GM19438 (cell line): ENCODE results near the gene DENND5B.
"Not testable (repeated sequence)": the region's sequence is repeated elsewhere in the genome, so short reads cannot be mapped to it uniquely, and the experiment has no call there.

Experiments used
- ATAC-seq: cut with Tn5 transposase; IDR thresholded peaks from one replicate; pipeline ENCODE4 v1.9.1; 2021; ENCODE audit warnings: low read depth; ENCODE audit not compliant: unreplicated experiment

The DENND5B gene

DNA sequence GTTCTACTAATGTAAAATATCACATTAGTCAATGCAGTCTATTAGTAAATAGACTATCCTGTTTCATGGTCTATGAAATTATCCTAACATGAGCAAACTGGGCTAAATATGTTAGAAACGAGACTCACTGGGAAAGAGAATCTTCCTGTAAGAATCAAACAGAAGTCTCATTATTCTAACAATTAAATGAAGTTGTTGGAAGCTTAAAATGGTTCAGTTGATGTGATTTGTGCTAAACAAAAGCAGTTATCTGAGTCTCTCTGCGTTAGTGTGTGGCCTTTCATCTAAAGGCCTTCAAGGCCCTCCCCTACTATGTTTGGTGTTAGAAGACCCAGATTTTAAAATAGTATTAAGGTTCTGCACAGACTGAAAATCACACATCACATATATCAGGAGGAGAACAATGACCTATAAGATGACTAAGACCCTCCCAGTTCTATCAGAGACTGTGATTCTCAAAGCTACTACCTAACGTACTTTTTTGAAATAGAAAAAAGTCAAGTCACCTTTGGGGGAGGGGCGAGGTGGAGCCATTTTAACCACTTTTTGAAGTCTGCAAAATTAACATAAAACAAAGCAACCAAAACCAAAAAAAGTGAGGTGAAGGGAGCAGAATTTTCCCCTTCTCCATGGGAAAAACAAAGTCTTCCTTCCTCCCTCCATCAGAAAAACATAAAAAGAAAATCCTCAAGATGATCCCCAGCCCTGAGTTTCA is 82.3 kb downstream of the DENND5B start:
- no peak for ATAC-seq

DNA sequence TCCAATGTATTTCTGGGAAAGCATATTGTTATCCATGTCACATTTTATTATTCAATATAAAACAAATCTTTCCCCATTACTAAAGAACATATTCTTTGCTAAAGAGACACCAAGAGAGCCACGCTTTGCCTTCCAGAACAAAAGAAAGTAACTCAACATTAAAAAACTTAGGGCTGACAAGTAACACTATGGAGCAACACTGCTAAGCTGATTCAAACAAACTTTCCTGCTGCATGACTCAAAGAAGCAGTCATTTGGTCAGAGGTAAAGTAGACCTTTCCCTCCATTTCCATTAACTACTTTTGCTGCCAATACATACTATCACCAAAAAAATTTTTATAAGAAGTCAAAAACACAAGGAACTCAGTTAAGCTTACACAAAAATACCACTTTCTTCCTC is 83.0 kb downstream of the DENND5B start:
- ATAC-seq: no peak

DNA sequence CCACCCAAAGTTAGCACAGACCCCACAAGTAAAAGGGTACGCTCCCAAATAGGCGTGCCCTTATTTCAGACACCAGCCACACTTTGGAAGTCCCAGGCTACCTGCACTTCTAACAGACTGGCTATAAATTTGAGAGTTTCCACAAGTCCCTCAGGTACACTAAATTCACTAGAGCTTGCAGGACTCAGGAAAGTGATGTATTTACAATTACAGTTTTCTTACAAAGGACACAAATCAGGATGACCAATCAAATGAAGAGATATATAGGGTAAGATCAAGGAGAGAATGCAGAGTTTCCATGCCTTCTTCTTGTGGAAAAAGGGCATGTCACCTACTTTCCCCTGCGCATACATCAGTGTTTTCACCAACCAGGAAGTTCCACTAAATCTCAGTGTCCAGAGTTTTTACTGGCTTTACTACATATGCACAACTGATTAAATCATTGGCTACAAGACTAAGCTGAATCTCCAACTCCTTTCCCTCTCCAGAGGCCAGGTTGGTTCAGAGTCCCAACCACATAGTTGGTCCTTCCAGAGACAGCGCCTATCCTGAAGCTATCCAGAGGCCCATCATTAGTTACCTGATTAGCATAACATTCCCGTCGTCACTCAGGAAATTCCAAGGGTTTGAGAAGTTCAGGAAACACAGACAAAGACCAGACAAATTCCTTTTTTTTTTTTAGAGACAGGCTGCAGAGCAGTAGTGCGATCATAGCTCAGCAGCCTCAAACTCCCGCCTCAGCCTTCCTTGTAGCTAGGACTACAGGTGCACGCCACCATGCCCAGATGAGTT is 84.2 kb downstream of the DENND5B start:
- ATAC-seq: no peak

GRCh38 chr12:31504625-31505222 is 86.2 kb downstream of the DENND5B start:
- no peak for ATAC-seq

DNA sequence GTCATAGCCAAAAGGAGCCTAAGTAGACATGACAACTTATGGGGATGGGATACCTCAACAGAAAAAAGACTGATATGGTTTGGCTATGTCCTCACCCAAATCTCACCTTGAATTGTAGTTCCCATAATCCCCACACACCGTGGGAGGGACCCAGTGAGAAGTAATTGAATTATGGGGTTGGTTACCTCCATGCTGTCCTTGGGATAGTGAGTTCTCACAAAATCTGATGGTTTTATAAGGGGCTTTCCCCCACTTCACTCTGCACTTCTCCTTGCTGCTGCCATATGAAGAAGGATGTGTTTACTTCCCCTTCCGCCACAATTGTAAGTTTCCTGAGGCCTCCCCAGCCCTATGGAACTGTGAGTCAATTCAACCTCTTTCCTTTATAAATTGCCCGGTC is 89.9 kb downstream of the DENND5B start:
- ATAC-seq: not testable (repeated sequence)

- no peak for ATAC-seq
These were observed 91.4 kb downstream of the DENND5B start for GRCh38 chr12:31499567-31499966.

DNA sequence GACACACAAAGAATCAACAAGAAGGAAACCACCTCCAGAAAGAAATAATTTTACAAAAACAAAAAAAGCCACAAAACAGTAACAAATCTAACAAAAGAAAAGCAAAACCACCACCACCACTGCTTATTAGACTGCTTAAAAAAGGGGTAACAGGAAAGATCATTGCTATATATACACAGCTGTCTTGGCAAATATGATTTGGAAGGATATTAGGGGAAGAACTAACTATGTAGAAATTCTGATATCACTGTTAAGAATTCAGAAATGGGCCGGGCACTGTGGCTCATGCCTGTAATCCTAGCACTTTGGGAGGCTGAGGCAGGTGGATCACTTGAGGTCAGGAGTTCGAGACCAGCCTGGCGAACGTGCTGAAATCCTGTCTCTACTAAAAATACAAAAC is 92.5 kb downstream of the DENND5B start:
- no peak for ATAC-seq

- ATAC-seq: no peak
These were observed 94.7 kb downstream of the DENND5B start for GRCh38 chr12:31496257-31496656.

DNA sequence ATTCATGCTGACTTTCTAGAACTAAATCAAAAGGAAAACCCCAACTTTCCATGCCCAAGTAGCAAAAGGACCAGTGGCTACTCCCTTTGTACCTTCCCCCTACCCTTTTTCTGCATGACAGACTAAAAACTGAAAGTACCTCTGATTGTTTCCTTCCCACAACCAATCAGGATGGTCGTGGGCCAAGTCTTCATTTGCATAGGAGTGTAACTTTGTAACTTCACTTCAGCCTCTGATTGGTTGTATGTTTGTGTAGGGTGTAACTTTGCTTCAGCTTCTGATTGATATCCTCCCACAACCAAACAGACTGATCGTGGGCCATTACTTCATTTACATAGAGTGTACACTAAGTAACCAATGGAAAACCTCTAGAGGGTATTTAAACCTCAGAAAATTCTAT is 96.5 kb downstream of the DENND5B start:
- ATAC-seq: no peak

- ATAC-seq: no peak
These were observed 98.2 kb downstream of the DENND5B start for GRCh38 chr12:31492599-31493196.

DNA sequence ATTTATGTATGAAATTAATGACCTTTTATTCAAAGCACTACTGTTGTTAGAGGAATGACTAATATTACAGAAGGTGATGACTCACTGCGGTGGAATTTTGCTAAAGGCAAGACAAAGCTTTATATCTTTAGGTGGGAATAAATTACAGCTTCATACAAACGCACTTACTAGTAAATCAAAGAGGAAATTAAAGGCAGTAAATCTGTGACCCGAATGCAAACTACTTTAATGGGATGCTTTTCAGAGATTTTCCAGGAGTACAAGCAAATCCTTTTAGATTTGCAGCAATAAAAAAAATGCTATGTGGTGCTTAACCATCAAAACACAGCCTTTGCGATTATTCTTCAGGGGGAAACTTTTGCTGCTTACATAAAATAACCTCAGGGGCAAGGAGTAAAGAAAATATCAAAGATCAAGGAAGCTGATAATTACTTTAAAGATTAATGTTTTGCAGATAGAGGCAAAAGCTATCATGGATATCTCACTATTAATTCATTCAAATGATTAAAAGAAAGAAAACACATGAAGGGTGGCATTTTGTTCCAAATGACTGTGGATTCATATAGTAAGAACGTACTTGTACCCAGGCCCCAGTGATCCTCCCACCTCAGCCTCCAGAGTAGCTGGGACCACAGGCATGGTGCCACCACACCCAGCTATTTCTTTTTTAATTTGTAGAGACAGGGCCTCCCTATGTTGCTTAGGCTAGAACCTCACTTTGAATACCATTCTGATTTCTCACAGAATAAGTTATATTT is 98.9 kb downstream of the DENND5B start:
- ATAC-seq: no peak

GRCh38 chr12:31491241-31491794 is 99.6 kb downstream of the DENND5B start:
- ATAC-seq: no peak

- no peak for ATAC-seq
These were observed 102.1 kb downstream of the DENND5B start for GRCh38 chr12:31488737-31489338.

GRCh38 chr12:31485571-31485970 is 105.4 kb downstream of the DENND5B start:
- no peak for ATAC-seq

- no peak for ATAC-seq
These were observed 108.1 kb downstream of the DENND5B start for GRCh38 chr12:31482816-31483215.

- no peak for ATAC-seq
These were observed 109.5 kb downstream of the DENND5B start for GRCh38 chr12:31481415-31481814.

- no peak for ATAC-seq
These were observed 111.3 kb downstream of the DENND5B start for GRCh38 chr12:31479516-31480210.

- ATAC-seq: no peak
These were observed 112.0 kb downstream of the DENND5B start for GRCh38 chr12:31478898-31479297.

GRCh38 chr12:31478425-31478824 is 112.5 kb downstream of the DENND5B start:
- no peak for ATAC-seq
